Measurements from ENCODE around the gene F10.

Gene F10

GRCh38 chr13:113114511-113115362, 7.9 kb upstream of the F10 start:
- no peak overlapping the region for H3K9ac ChIP-seq (ENCODE audit: low read depth, low read length)
- peaks cover 3% of the 10 kb centered on the region; the same call in 1 of the 2 replicates for H3K9me3 ChIP-seq (ENCODE audit: control insufficient read depth, insufficient read depth, low read length)
- H3K4me1 ChIP-seq (ENCODE audit: insufficient read depth, low read length) = 0 out of 2 replicates have a peak, but pooled peaks cover 4% of the 10 kb centered on the region
- no peaks in the 10 kb centered on the region for H3K36me3 ChIP-seq (ENCODE audit: insufficient read depth, low read length)

- Histone ChIP-seq H3K9me3 (ENCODE audit: control insufficient read depth, insufficient read depth, low read length) (peaks cover 3% of the 10 kb centered on the region; the same call in 1 of the 2 replicates), H3K36me3 (ENCODE audit: insufficient read depth, low read length) (no peaks in the 10 kb centered on the region), H3K9ac (ENCODE audit: low read depth, low read length) (no peak overlapping the region), H3K4me1 (ENCODE audit: insufficient read depth, low read length) (0 out of 2 replicates have a peak, but pooled peaks cover 4% of the 10 kb centered on the region)
These were observed 7.0 kb upstream of the F10 start for GRCh38 chr13:113115363-113116205.

- no peaks in the 10 kb centered on the region for H3K36me3 ChIP-seq (ENCODE audit: insufficient read depth, low read length)
- no peak overlapping the region for H3K9ac ChIP-seq (ENCODE audit: low read depth, low read length)
- 0 out of 2 replicates have a peak, but pooled peaks cover 4% of the 10 kb centered on the region for H3K4me1 ChIP-seq (ENCODE audit: insufficient read depth, low read length)
- peaks cover 3% of the 10 kb centered on the region; the same call in 1 of the 2 replicates for H3K9me3 ChIP-seq (ENCODE audit: control insufficient read depth, insufficient read depth, low read length)
These were observed 6.3 kb upstream of the F10 start for GRCh38 chr13:113116206-113116800.

- 0 out of 2 replicates have a peak, but pooled peaks cover 4% of the 10 kb centered on the region for H3K4me1 ChIP-seq (ENCODE audit: insufficient read depth, low read length)
- H3K36me3 ChIP-seq (ENCODE audit: insufficient read depth, low read length) = no peaks in the 10 kb centered on the region
- peaks cover 3% of the 10 kb centered on the region; the same call in 1 of the 2 replicates for H3K9me3 ChIP-seq (ENCODE audit: control insufficient read depth, insufficient read depth, low read length)
- no peak overlapping the region for H3K9ac ChIP-seq (ENCODE audit: low read depth, low read length)
These were observed 5.7 kb upstream of the F10 start for GRCh38 chr13:113116871-113117271.

- Histone ChIP-seq H3K36me3 (ENCODE audit: insufficient read depth, low read length) (no peaks in the 10 kb centered on the region), H3K4me1 (ENCODE audit: insufficient read depth, low read length) (0 out of 2 replicates have a peak, but pooled peaks cover 4% of the 10 kb centered on the region), H3K9ac (ENCODE audit: low read depth, low read length) (no peak overlapping the region), H3K9me3 (ENCODE audit: control insufficient read depth, insufficient read depth, low read length) (peaks cover 3% of the 10 kb centered on the region; the same call in 1 of the 2 replicates)
These were observed 5.2 kb upstream of the F10 start for GRCh38 chr13:113117335-113117872.

GRCh38 chr13:113117911-113118260, 4.7 kb upstream of the F10 start:
- H3K36me3 ChIP-seq (ENCODE audit: insufficient read depth, low read length) = no peaks in the 10 kb centered on the region
- H3K9me3 ChIP-seq (ENCODE audit: control insufficient read depth, insufficient read depth, low read length) = peaks cover 3% of the 10 kb centered on the region; the same call in 1 of the 2 replicates
- H3K9ac ChIP-seq (ENCODE audit: low read depth, low read length) = no peak overlapping the region
- H3K4me1 ChIP-seq (ENCODE audit: insufficient read depth, low read length) = 0 out of 2 replicates have a peak, but pooled peaks cover 4% of the 10 kb centered on the region

- peaks cover 3% of the 10 kb centered on the region; the same call in 1 of the 2 replicates for H3K9me3 ChIP-seq (ENCODE audit: control insufficient read depth, insufficient read depth, low read length)
- no peak overlapping the region for H3K9ac ChIP-seq (ENCODE audit: low read depth, low read length)
- no peaks in the 10 kb centered on the region for H3K36me3 ChIP-seq (ENCODE audit: insufficient read depth, low read length)
- H3K4me1 ChIP-seq (ENCODE audit: insufficient read depth, low read length) = peaks cover 4% of the 10 kb centered on the region; the same call in 1 of the 2 replicates
These were observed 4.2 kb upstream of the F10 start for GRCh38 chr13:113118261-113119021.

- H3K36me3 ChIP-seq (ENCODE audit: insufficient read depth, low read length) = no peaks in the 10 kb centered on the region
- H3K9ac ChIP-seq (ENCODE audit: low read depth, low read length) = no peak overlapping the region
- H3K9me3 ChIP-seq (ENCODE audit: control insufficient read depth, insufficient read depth, low read length) = 0 out of 2 replicates have a peak, but pooled peaks cover 3% of the 10 kb centered on the region
- peaks cover 4% of the 10 kb centered on the region; the same call in 1 of the 2 replicates for H3K4me1 ChIP-seq (ENCODE audit: insufficient read depth, low read length)
These were observed 3.3 kb upstream of the F10 start for GRCh38 chr13:113119166-113119821.

- H3K36me3 ChIP-seq (ENCODE audit: insufficient read depth, low read length) = no peaks in the 10 kb centered on the region
- H3K4me1 ChIP-seq (ENCODE audit: insufficient read depth, low read length) = peaks cover 4% of the 10 kb centered on the region; the same call in 1 of the 2 replicates
- no peaks in the 10 kb centered on the region for H3K9me3 ChIP-seq (ENCODE audit: control insufficient read depth, insufficient read depth, low read length)
- no peak overlapping the region for H3K9ac ChIP-seq (ENCODE audit: low read depth, low read length)
These were observed 2.8 kb upstream of the F10 start for GRCh38 chr13:113119822-113120189.

- H3K9me3 ChIP-seq (ENCODE audit: control insufficient read depth, insufficient read depth, low read length) = no peaks in the 10 kb centered on the region
- no peaks in the 10 kb centered on the region for H3K36me3 ChIP-seq (ENCODE audit: insufficient read depth, low read length)
- peaks cover 4% of the 10 kb centered on the region; the same call in 1 of the 2 replicates for H3K4me1 ChIP-seq (ENCODE audit: insufficient read depth, low read length)
- no peak overlapping the region for H3K9ac ChIP-seq (ENCODE audit: low read depth, low read length)
These were observed 2.1 kb upstream of the F10 start for GRCh38 chr13:113120300-113121182.

- Histone ChIP-seq H3K36me3 (ENCODE audit: insufficient read depth, low read length) (no peaks in the 10 kb centered on the region), H3K9ac (ENCODE audit: low read depth, low read length) (no peak overlapping the region), H3K4me1 (ENCODE audit: insufficient read depth, low read length) (peaks cover 4% of the 10 kb centered on the region; the same call in 1 of the 2 replicates), H3K9me3 (ENCODE audit: control insufficient read depth, insufficient read depth, low read length) (no peaks in the 10 kb centered on the region)
These were observed 1.2 kb upstream of the F10 start for GRCh38 chr13:113121183-113121927.

Data from ES-I3 (cell line).